ENCODE measurements around the gene C11orf71. TPM values are rescaled to one million over a fixed set of nuclear protein-coding genes. Genes with fewer than 3 reads are reported as not detected.

C11orf71 gene
- total RNA-seq, 6 experiments from 2014 or later, result 2.4 to 3.8 (median 3.2) TPM

GRCh38 chr11:114379394-114380069 is 20.8 kb downstream of the C11orf71 start:
- H3K4me3 Mint-ChIP-seq, result no peak overlapping the region
- peaks cover 10% of the 10 kb centered on the region for H3K36me3 Mint-ChIP-seq (ENCODE audit: low read depth)
- TF ChIP-seq CTCF (IDR thresholded peaks at IDR 0.05), result no peak
- peaks cover 74% of the 10 kb centered on the region for H3K4me1 Mint-ChIP-seq (ENCODE audit: low read depth)
- peak overlapping the region; percentile 68 for H3K27ac Mint-ChIP-seq
- no peak for DNase-seq
- H3K9me3 Mint-ChIP-seq, result peaks cover 5% of the 10 kb centered on the region
- no peaks in the 10 kb centered on the region; the same call in 1 of the 2 replicates for H3K27me3 Mint-ChIP-seq (ENCODE audit: insufficient read depth)

- Mint-ChIP-seq H3K4me3 (peak overlapping the region; percentile 53), H3K27ac (peak overlapping the region; percentile 98), H3K27me3 (ENCODE audit: insufficient read depth) (no peaks in the 10 kb centered on the region; the same call in 1 of the 2 replicates), H3K4me1 (ENCODE audit: low read depth) (peaks cover 66% of the 10 kb centered on the region), H3K9me3 (no peaks in the 10 kb centered on the region), H3K36me3 (ENCODE audit: low read depth) (peaks cover 1% of the 10 kb centered on the region)
- TF ChIP-seq CTCF (IDR thresholded peaks at IDR 0.05), result no peak
- DNase-seq, result peak; percentile 98
Observed at GRCh38 chr11:114377612-114378267, 22.6 kb downstream of the C11orf71 start.

GRCh38 chr11:114375052-114375451 is 25.3 kb downstream of the C11orf71 start:
- DNase-seq, result no peak
- H3K9me3 Mint-ChIP-seq, result no peaks in the 10 kb centered on the region
- TF ChIP-seq CTCF (IDR thresholded peaks at IDR 0.05), result no peak
- no peaks in the 10 kb centered on the region; the same call in 1 of the 2 replicates for H3K36me3 Mint-ChIP-seq (ENCODE audit: low read depth)
- H3K4me3 Mint-ChIP-seq, result no peak overlapping the region
- no peak overlapping the region for H3K27ac Mint-ChIP-seq
- H3K4me1 Mint-ChIP-seq (ENCODE audit: low read depth), result peaks cover 64% of the 10 kb centered on the region
- no peaks in the 10 kb centered on the region for H3K27me3 Mint-ChIP-seq (ENCODE audit: insufficient read depth)

GRCh38 chr11:114368918-114369680 is 31.2 kb downstream of the C11orf71 start:
- no peak for DNase-seq

More at GRCh38 chr11:114368918-114369680, 31.2 kb downstream of the C11orf71 start:
- Mint-ChIP-seq H3K4me1 (ENCODE audit: low read depth) (peaks cover 58% of the 10 kb centered on the region), H3K27me3 (ENCODE audit: insufficient read depth) (no peaks in the 10 kb centered on the region), H3K9me3 (no peaks in the 10 kb centered on the region), H3K4me3 (no peak overlapping the region; the same call in 1 of the 2 replicates), H3K27ac (peak overlapping the region; percentile 26), H3K36me3 (ENCODE audit: low read depth) (peaks cover 2% of the 10 kb centered on the region; the same call in 1 of the 2 replicates)
- no peak for TF ChIP-seq CTCF (IDR thresholded peaks at IDR 0.05)
